GM19240 (cell line): ENCODE results near the gene ASTN2.

Experiments used
- DNase-seq: peaks from one replicate; pipeline ENCODE4 v3.0.0; 2011; ENCODE audit warnings: low spot score; ENCODE audit not compliant: insufficient read length

Gene ASTN2

GRCh38 chr9:117180896-117181445 is 233.9 kb downstream of the ASTN2 start:
- DNase-seq: no peak

GRCh38 chr9:117178596-117179375 is 236.1 kb downstream of the ASTN2 start:
- no peak for DNase-seq

GRCh38 chr9:117170567-117170966 is 244.3 kb downstream of the ASTN2 start:
- no peak for DNase-seq

- no peak for DNase-seq
These were observed 245.7 kb downstream of the ASTN2 start for GRCh38 chr9:117169089-117169621.

GRCh38 chr9:117164512-117164911 is 250.3 kb downstream of the ASTN2 start:
- DNase-seq: no peak

GRCh38 chr9:117160254-117160653 is 254.6 kb downstream of the ASTN2 start:
- DNase-seq: no peak

GRCh38 chr9:117156771-117157535 is 257.9 kb downstream of the ASTN2 start:
- DNase-seq: no peak

GRCh38 chr9:117156144-117156688 is 258.6 kb downstream of the ASTN2 start:
- no peak for DNase-seq

GRCh38 chr9:117153021-117153420 is 261.8 kb downstream of the ASTN2 start:
- no peak for DNase-seq

GRCh38 chr9:117151716-117152115 is 263.1 kb downstream of the ASTN2 start:
- no peak for DNase-seq

GRCh38 chr9:117149996-117150395 is 264.9 kb downstream of the ASTN2 start:
- DNase-seq: no peak

- no peak for DNase-seq
These were observed 268.9 kb downstream of the ASTN2 start for GRCh38 chr9:117145811-117146490.

- no peak for DNase-seq
These were observed 269.8 kb downstream of the ASTN2 start for GRCh38 chr9:117145081-117145480.

- no peak for DNase-seq
These were observed 276.6 kb downstream of the ASTN2 start for GRCh38 chr9:117138231-117138630.

- no peak for DNase-seq
These were observed 278.4 kb downstream of the ASTN2 start for GRCh38 chr9:117136461-117136860.

- no peak for DNase-seq
These were observed 279.3 kb downstream of the ASTN2 start for GRCh38 chr9:117135501-117136098.

GRCh38 chr9:117134826-117135500 is 279.9 kb downstream of the ASTN2 start:
- no peak for DNase-seq

GRCh38 chr9:117126871-117127270 is 288.0 kb downstream of the ASTN2 start:
- DNase-seq: no peak

GRCh38 chr9:117125531-117125930 is 289.3 kb downstream of the ASTN2 start:
- no peak for DNase-seq

GRCh38 chr9:117123729-117124128 is 291.1 kb downstream of the ASTN2 start:
- no peak for DNase-seq
